Endothelial cell of umbilical vein (primary cell): Measurements from ENCODE around the gene KCNG1. TPM values are rescaled to one million over a fixed set of nuclear protein-coding genes. Genes with fewer than 3 reads are reported as not detected.

Experiments used
- BruUV-seq: library from RNA; stranded (reverse); fragments of 400-500 nt; replicated peaks from 2 replicates; lab custom pipeline; 2021; lab: Mats Ljungman, UMichigan
- CTCF ChIA-PET: fragments of 300-600, 350-600 bp; sonication (Branson Sonifier 250); formaldehyde crosslinking; loops from one replicate; lab custom pipeline; 2021; ENCODE audit warnings: antibody characterized with exemption, inconsistent platforms; lab: Charles Lee
- POLR2A ChIA-PET: fragments of 300-600, 350-600 bp; sonication (Branson Sonifier 250); formaldehyde crosslinking; loops from one replicate; lab custom pipeline; 2021; ENCODE audit warnings: antibody characterized with exemption, inconsistent platforms; lab: Charles Lee
- DNase-seq: peaks from one replicate; pipeline ENCODE4 v3.0.0-alpha.2; 2011; ENCODE audit warnings: low read depth, low spot score
- FAIRE-seq: peaks from 2 replicates; lab custom pipeline; 2011; peaks lifted over from hg19 to GRCh38; lab: Jason Lieb, UNC
- H2AFZ ChIP-seq: 2 replicates; pipeline ENCODE4 v1.6.0; 2012; ENCODE audit warnings: low read depth, low read length, control low read depth, inconsistent platforms
- H3K27ac ChIP-seq: 2 replicates; pipeline ENCODE4 v1.5.1; 2011; ENCODE audit warnings: low read depth, mild to moderate bottlenecking, control low read depth, low read length, moderate library complexity; ENCODE audit not compliant: insufficient read depth
- H3K27me3 ChIP-seq, 2 experiments: 2 replicates each; pipeline versions ENCODE4 v1.6.0 to v1.6.1; 2011; ENCODE audit warnings: low read length in 2 of 2, mixed read lengths in 1 of 2; ENCODE audit not compliant: control insufficient read depth in 2 of 2, insufficient read depth in 2 of 2
- H3K36me3 ChIP-seq, 2 experiments: 2 replicates in 1 of 2; 3 replicates in 1 of 2; pipeline ENCODE4 v1.5.1; 2011; ENCODE audit warnings: low read length in 2 of 2, mild to moderate bottlenecking in 1 of 2, moderate library complexity in 1 of 2; ENCODE audit not compliant: control insufficient read depth in 2 of 2, insufficient read depth in 2 of 2; ENCODE audit errors: extremely low read depth in 1 of 2
- H3K4me1 ChIP-seq: 3 replicates; pipeline ENCODE4 v1.5.1; 2011; ENCODE audit warnings: mild to moderate bottlenecking, low read length; ENCODE audit not compliant: control insufficient read depth, insufficient read depth; ENCODE audit errors: extremely low read depth
- H3K4me2 ChIP-seq: 2 replicates; pipeline ENCODE4 v1.6.1; 2011; ENCODE audit warnings: low read length, control low read depth, mixed read lengths; ENCODE audit not compliant: insufficient read depth
- H3K4me3 ChIP-seq, 3 experiments: fragments of 200-600 bp in 1 of 3; sonication (generic), shearing (Covaris generic) in 1 of 3; replicated peaks in 1 of 3; 2 replicates each; pipeline ENCODE4 v1.5.1; 2011 to 2016; ENCODE audit warnings: control low read depth in 3 of 3, low read length in 3 of 3, mild to moderate bottlenecking in 2 of 3, inconsistent platforms in 1 of 3, low read depth in 1 of 3, moderate library complexity in 1 of 3; ENCODE audit not compliant: insufficient read depth in 1 of 3
- H3K79me2 ChIP-seq: 2 replicates; pipeline ENCODE4 v1.6.0; 2012; ENCODE audit warnings: low read length, inconsistent platforms; ENCODE audit not compliant: control insufficient read depth, insufficient read depth
- H3K9ac ChIP-seq: replicated peaks from 2 replicates; pipeline ENCODE3; 2011; ENCODE audit warnings: low read length, control low read depth; ENCODE audit not compliant: insufficient read depth; ENCODE audit errors: extremely low read depth
- H3K9me1 ChIP-seq: replicated peaks from 3 replicates; pipeline ENCODE4 v1.6.0; 2011; ENCODE audit warnings: mild to moderate bottlenecking, low read length; ENCODE audit not compliant: control insufficient read depth, insufficient read depth; ENCODE audit errors: extremely low read depth
- H3K9me3 ChIP-seq: replicated peaks from 2 replicates; pipeline ENCODE4 v1.5.1; 2012; ENCODE audit warnings: low read length, inconsistent platforms; ENCODE audit not compliant: control insufficient read depth, insufficient read depth
- H4K20me1 ChIP-seq: replicated peaks from 2 replicates; pipeline ENCODE3; 2011; ENCODE audit warnings: mild to moderate bottlenecking, low read length; ENCODE audit not compliant: control insufficient read depth, insufficient read depth; ENCODE audit errors: extremely low read depth
- CTCF ChIP-seq, 2 donors: IDR thresholded peaks; 1 replicate in 1 of 2; 2 replicates in 1 of 2; pipeline ENCODE4 v1.5.1; 2011; ENCODE audit warnings: low read length in 2 of 2, mild to moderate bottlenecking in 2 of 2, moderate library complexity in 2 of 2, control low read depth in 1 of 2, inconsistent platforms in 1 of 2, low read depth in 1 of 2; ENCODE audit not compliant: insufficient read depth in 1 of 2; ENCODE audit errors: extremely low read depth in 1 of 2
- EZH2 ChIP-seq: IDR thresholded peaks from 2 replicates; pipeline ENCODE4 v1.6.1; 2012; ENCODE audit warnings: borderline replicate concordance, low read depth, mild to moderate bottlenecking, moderate library complexity, low read length, inconsistent platforms; ENCODE audit not compliant: severe bottlenecking
- FOS ChIP-seq: IDR thresholded peaks from 2 replicates; pipeline ENCODE4 v1.6.1; 2011; ENCODE audit warnings: mild to moderate bottlenecking, low read length, moderate library complexity, borderline replicate concordance; ENCODE audit not compliant: insufficient read depth
- GATA2 ChIP-seq: IDR thresholded peaks from 2 replicates; pipeline ENCODE4 v1.7.0; 2011; ENCODE audit warnings: low read depth, mild to moderate bottlenecking, moderate library complexity, mixed read lengths, low read length; ENCODE audit not compliant: insufficient read length, insufficient read depth
- JUN ChIP-seq: IDR thresholded peaks from 2 replicates; pipeline ENCODE4 v1.6.1; 2011; ENCODE audit warnings: borderline replicate concordance, low read depth; ENCODE audit not compliant: insufficient read length, insufficient read depth
- MYC ChIP-seq: IDR thresholded peaks from one replicate; pipeline ENCODE4 v1.6.1; 2011; ENCODE audit warnings: mild to moderate bottlenecking, low read depth, low read length
- POLR2A ChIP-seq: IDR thresholded peaks from 2 replicates; pipeline ENCODE4 v1.6.1; 2012; ENCODE audit warnings: low read depth, mild to moderate bottlenecking, control low read depth, low read length
- POLR2AphosphoS5 ChIP-seq: IDR thresholded peaks from 2 replicates; pipeline ENCODE4 v1.6.1; 2012; ENCODE audit warnings: low read depth, mild to moderate bottlenecking, control low read depth, low read length, moderate library complexity; ENCODE audit not compliant: insufficient read depth
- dilution Hi-C: fragments of 300-500 bp; cut with MboI; formaldehyde crosslinking; loops from one replicate; pipeline ENCODE4 v1.15.0; 2019; ENCODE audit warnings: low sequenced_read_pairs; ENCODE audit not compliant: extremely low pct_ligation_motif_present
- intact Hi-C: fragments of 100-400 bp; cut with micrococcal nuclease; formaldehyde crosslinking; loops from one replicate; pipeline ENCODE4 v1.10.0; 2022
- polyA plus RNA-seq, 4 experiments: library from polyadenylated mRNA; depleted of rRNA in 3 of 4; stranded (reverse) in 3 of 4; unstranded in 1 of 4; fragments of >200 nt; gene quantifications; 2 replicates each; pipeline versions ENCODE4 v1.2.1 to v1.2.3, GENCODE V29; 2011 to 2012; ENCODE audit warnings: missing spikeins in 1 of 4
- total RNA-seq: library from RNA; stranded (reverse); gene quantifications from 2 replicates; pipeline ENCODE4 v1.2.3, GENCODE V29; 2021
- TF ChIP-seq, protein P1 (sequence below): IDR thresholded peaks from 2 replicates; pipeline ENCODE4 v1.6.1; 2011; ENCODE audit not compliant: insufficient read depth, insufficient read length

The KCNG1 gene
- total and polyA plus RNA-seq, 2 donors (not counting 3 experiments of a cell fraction or from before 2014, with no cell fraction given) = 0.22 to 1.1 TPM

- dilution Hi-C loops (no loop called here), intact Hi-C loops (no loop called here)
- no peak overlapping the region for H2AFZ ChIP-seq
- H3K9ac ChIP-seq = no peak overlapping the region
- ChIA-PET CTCF (interaction anchor here (0.6 kb wide), 1 partner anchor 12 kb away, joined by 3 read pairs; no protein-coding TSS in a partner anchor), POLR2A (no interaction called here)
- no peaks in the 10 kb centered on the region for H3K4me1 ChIP-seq
- no peaks in the 10 kb centered on the region for H3K9me1 ChIP-seq
- H4K20me1 ChIP-seq = no peaks in the 10 kb centered on the region
- no peaks in the 10 kb centered on the region for H3K36me3 ChIP-seq
- no peak overlapping the region for H3K27ac ChIP-seq
- H3K4me2 ChIP-seq = no peak overlapping the region
- no peak overlapping the region for H3K4me3 ChIP-seq
- FAIRE-seq = no peak
- BruUV-seq = no TSS peak
- peaks cover 6% of the 10 kb centered on the region in 2 experiments for H3K27me3 ChIP-seq
- no peak for DNase-seq
- H3K9me3 ChIP-seq = no peaks in the 10 kb centered on the region
- TF ChIP-seq POLR2AphosphoS5 = no peak
- TF ChIP-seq EZH2 = no peak
- no peak for TF ChIP-seq MYC
- TF ChIP-seq FOS = no peak
- TF ChIP-seq, protein P1, sequence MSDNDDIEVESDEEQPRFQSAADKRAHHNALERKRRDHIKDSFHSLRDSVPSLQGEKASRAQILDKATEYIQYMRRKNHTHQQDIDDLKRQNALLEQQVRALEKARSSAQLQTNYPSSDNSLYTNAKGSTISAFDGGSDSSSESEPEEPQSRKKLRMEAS = no peak
- TF ChIP-seq CTCF (IDR thresholded peaks at IDR 0.05; ENCODE audit: extremely low read depth in 1 of 2, insufficient read depth in 1 of 2, low read depth in 1 of 2, low read length in 2 of 2) = no peak
- no peak for TF ChIP-seq GATA2
- TF ChIP-seq POLR2A = no peak
- no peak for TF ChIP-seq JUN
- no peaks in the 10 kb centered on the region for H3K79me2 ChIP-seq
Measured at GRCh38 chr20:50999355-50999754, 23.6 kb downstream of the KCNG1 start.
